K562 (cell line): ENCODE measurements around the gene XPA. TPM values are rescaled to one million over a fixed set of nuclear protein-coding genes. Genes with fewer than 3 reads are reported as not detected.
A peak's percentile ranks its signal among the peaks of the same experiment; 100 is the strongest.

ENCODE experiments used
- ATF2 ChIP-seq: sonication (generic); formaldehyde crosslinking; IDR thresholded peaks from 2 replicates; pipeline ENCODE4 v1.8.1; 2022; ENCODE audit warnings: missing genetic modification reagents
- CREM ChIP-seq: IDR thresholded peaks from 2 replicates; pipeline ENCODE4 v1.6.1; 2014; ENCODE audit warnings: antibody characterized with exemption, low read depth
- CSDE1 ChIP-seq, 2 experiments: fragments of 450-650 bp; IDR thresholded peaks; 2 replicates each; pipeline ENCODE4 v1.6.1; 2016; ENCODE audit warnings: mild to moderate bottlenecking in 1 of 2
- DDX20 ChIP-seq: fragments of 450-650 bp; IDR thresholded peaks from 2 replicates; pipeline ENCODE4 v1.6.1; 2016; ENCODE audit warnings: missing genetic modification characterization, low read depth, mild to moderate bottlenecking, missing compliant biosample characterization, moderate library complexity
- E4F1 ChIP-seq: fragments of 250-450 bp; sonication (Bioruptor Pico); IDR thresholded peaks from 2 replicates; pipeline ENCODE4 v1.5.0; 2021; ENCODE audit warnings: mild to moderate bottlenecking, borderline replicate concordance
- EWSR1 ChIP-seq: fragments of 450-650 bp; IDR thresholded peaks from 2 replicates; pipeline ENCODE4 v1.6.1; 2018; ENCODE audit warnings: borderline replicate concordance, mild to moderate bottlenecking, low read depth, moderate library complexity; ENCODE audit not compliant: partially characterized antibody
- FOS ChIP-seq: IDR thresholded peaks from 3 replicates; pipeline ENCODE4 v1.6.1; 2011; ENCODE audit not compliant: insufficient read length; ENCODE audit errors: extremely low read depth
- FOSL1 ChIP-seq: fragments of 200-800 bp; sonication (Bioruptor generic); conservative IDR thresholded peaks from 2 replicates; pipeline ENCODE4 v1.6.1; 2016; ENCODE audit warnings: missing genetic modification characterization, missing compliant biosample characterization
- GABPB1 ChIP-seq: sonication (generic); formaldehyde crosslinking; IDR thresholded peaks from 2 replicates; pipeline ENCODE4 v1.8.0; 2022; ENCODE audit warnings: mild to moderate bottlenecking, missing genetic modification reagents
- MAFG ChIP-seq: fragments of 450-650 bp; conservative IDR thresholded peaks from 2 replicates; pipeline ENCODE4 v1.6.1; 2016; ENCODE audit warnings: missing genetic modification characterization, missing compliant biosample characterization
- PTBP1 ChIP-seq: fragments of 200-400 bp; formaldehyde crosslinking; IDR thresholded peaks from 2 replicates; pipeline ENCODE4 v1.6.1; 2017; ENCODE audit warnings: low read depth, low read length
- SMAD4 ChIP-seq: fragments of 250-450 bp; sonication (Bioruptor Pico); conservative IDR thresholded peaks from 2 replicates; pipeline ENCODE4 v1.8.0; 2021; ENCODE audit warnings: inconsistent platforms, mild to moderate bottlenecking, moderate library complexity
- TAF15 ChIP-seq: fragments of 200-400 bp; formaldehyde crosslinking; IDR thresholded peaks from 2 replicates; pipeline ENCODE4 v1.6.1; 2017; ENCODE audit warnings: mild to moderate bottlenecking, low read depth, low read length, moderate library complexity
- ZBTB7A ChIP-seq: IDR thresholded peaks from 2 replicates; pipeline ENCODE4 v1.6.1; 2011; ENCODE audit warnings: low read depth, mild to moderate bottlenecking, low read length, moderate library complexity, borderline replicate concordance; ENCODE audit not compliant: control insufficient read depth
- ZC3H8 ChIP-seq: fragments of 450-650 bp; IDR thresholded peaks from 2 replicates; pipeline ENCODE4 v1.6.1; 2017
- ZHX1 ChIP-seq: fragments of 150-350 bp; conservative IDR thresholded peaks from 2 replicates; pipeline ENCODE4 v1.6.1; 2014; ENCODE audit warnings: low read length
- ZNF124 ChIP-seq: sonication (generic); formaldehyde crosslinking; IDR thresholded peaks from 2 replicates; pipeline ENCODE4 v1.8.1; 2022; ENCODE audit warnings: missing genetic modification reagents
- ZNF24 ChIP-seq: fragments of 450-650 bp; IDR thresholded peaks from 2 replicates; pipeline ENCODE4 v1.6.1; 2016
- ZNF431 ChIP-seq: sonication (generic); formaldehyde crosslinking; IDR thresholded peaks from 2 replicates; pipeline ENCODE4 v1.8.0; 2022; ENCODE audit warnings: mild to moderate bottlenecking, missing genetic modification reagents
- ZNF436 ChIP-seq: fragments of 250-450, 450-650 bp; sonication (Bioruptor Pico); formaldehyde crosslinking; IDR thresholded peaks from 2 replicates; pipeline ENCODE4 v1.7.0; 2020; ENCODE audit warnings: mild to moderate bottlenecking
- ZNF589 ChIP-seq: fragments of 200-800 bp; sonication (Bioruptor generic); IDR thresholded peaks from 2 replicates; pipeline ENCODE4 v1.6.1; 2016; ENCODE audit warnings: low read depth, missing genetic modification characterization, missing compliant biosample characterization
- ZNF644 ChIP-seq: fragments of 200-800 bp; sonication (Bioruptor generic); IDR thresholded peaks from 2 replicates; pipeline ENCODE4 v1.6.1; 2016; ENCODE audit warnings: low read depth, missing genetic modification characterization, missing compliant biosample characterization
- ZNF717 ChIP-seq: fragments of 250-450 bp; sonication (Bioruptor Pico); IDR thresholded peaks from 2 replicates; pipeline ENCODE4 v1.5.0; 2021
- polyA plus RNA-seq, 8 experiments: library from polyadenylated mRNA; depleted of rRNA in 4 of 8; stranded (reverse) in 5 of 8; unstranded in 3 of 8; fragments of >200 nt; fragmentation: Nextera tagmentation in 2 of 8; fragmentation: Illumina TruSeq in 1 of 8; extraction: Ambion mirVana in 2 of 8; extraction: Trizol in 1 of 8; gene quantifications; 2 replicates each; pipeline versions ENCODE4 v1.2.1 to v1.2.3, GENCODE V29; 2011 to 2014; ENCODE audit warnings: inconsistent platforms in 1 of 8, missing spikeins in 1 of 8
- total RNA-seq, 7 experiments: library from RNA; depleted of rRNA in 6 of 7; stranded (reverse); fragments of >200 nt in 6 of 7; fragmentation: Illumina TruSeq in 2 of 7; extraction: Trizol in 2 of 7; gene quantifications; 2 replicates each; pipeline versions ENCODE4 v1.2.1 to v1.2.3, GENCODE V29; 2011 to 2021; ENCODE audit warnings: low replicate concordance in 1 of 7

Gene XPA
- total and polyA plus RNA-seq, 9 of the 15 experiments (the other 6 are each of a cell fraction or from before 2014, with no cell fraction given), result 5.1 to 18.2 (median 14.1) TPM

- 0 out of 2 replicates have a peak, but pooled peaks have one; percentile 12 for TF ChIP-seq ZNF644 (tag)
- TF ChIP-seq FOS, result peak; percentile 35
- TF ChIP-seq EWSR1, result no peak
- no peak for TF ChIP-seq ZHX1
- no peak; a peak in 1 of 4 replicates for TF ChIP-seq CSDE1 (IDR thresholded peaks at IDR 0.05)
- TF ChIP-seq ZNF436 (CRISPR knock-in tag), result no peak
- TF ChIP-seq ZC3H8, result no peak
- no peak for TF ChIP-seq ATF2 (CRISPR knock-in tag)
- TF ChIP-seq SMAD4 (CRISPR knock-in tag), result peak; percentile 83
- no peak for TF ChIP-seq E4F1 (CRISPR knock-in tag)
- no peak for TF ChIP-seq ZNF717
- TF ChIP-seq TAF15, result no peak
- 0 out of 2 replicates have a peak, but pooled peaks have one; percentile 73 for TF ChIP-seq ZNF24
- TF ChIP-seq ZBTB7A, result peak; percentile 90; the same call in 1 of the 2 replicates
- TF ChIP-seq DDX20 (tag), result no peak
- TF ChIP-seq GABPB1, result peak; percentile 95
- no peak; the same call in 1 of the 2 replicates for TF ChIP-seq ZNF589
- TF ChIP-seq CREM, result peak; percentile 95
- TF ChIP-seq ZNF431 (CRISPR knock-in tag), result peak; percentile 85; the same call in 1 of the 2 replicates
- TF ChIP-seq PTBP1, result no peak
- no peak; the same call in 1 of the 2 replicates for TF ChIP-seq FOSL1 (tag)
- TF ChIP-seq MAFG (tag), result no peak
- TF ChIP-seq ZNF124, result no peak
These were observed 63.9 kb downstream of the XPA start, which contains the start of the genes NCBP1 and TSTD2 (continued) for GRCh38 chr9:97632985-97633858.
